ENCODE measurements around the gene ARHGAP6.
"Not testable (repeated sequence)": the region's sequence is repeated elsewhere in the genome, so short reads cannot be mapped to it uniquely, and the experiment has no call there.

The ARHGAP6 gene

DNA sequence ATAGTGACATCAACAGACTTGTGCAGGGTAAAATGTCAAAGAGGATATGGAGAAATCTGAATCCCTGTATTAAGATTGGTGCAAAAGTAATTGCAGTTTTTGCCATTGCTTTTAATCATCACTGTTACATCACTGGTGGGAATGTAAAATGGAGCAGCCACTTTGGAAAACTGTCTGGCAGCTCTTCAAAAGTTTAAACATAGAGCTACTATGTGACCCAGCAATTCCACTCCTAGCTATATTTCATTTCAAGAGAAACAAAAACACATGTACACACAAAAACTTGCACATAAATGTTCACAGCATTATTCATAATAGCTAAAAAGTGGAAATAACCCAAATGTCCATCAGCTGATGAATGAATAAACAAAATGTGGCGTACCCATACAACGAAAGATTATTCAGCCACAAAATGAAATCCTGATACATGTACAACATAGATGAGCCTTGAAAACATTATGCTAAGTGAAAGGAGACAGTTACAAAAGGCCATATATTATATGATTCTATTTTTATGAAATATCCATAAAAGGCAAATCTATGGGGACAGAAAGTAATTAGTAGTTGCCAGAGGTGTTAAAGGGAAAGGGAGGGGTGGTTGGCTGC is 266.1 kb downstream of the ARHGAP6 start:
- DNase-seq (ENCODE audit: low read depth, low spot score) = no peak

- DNase-seq (ENCODE audit: low read depth, low spot score) = no peak
These were observed 266.9 kb downstream of the ARHGAP6 start for GRCh38 chrX:11398785-11399184.

DNA sequence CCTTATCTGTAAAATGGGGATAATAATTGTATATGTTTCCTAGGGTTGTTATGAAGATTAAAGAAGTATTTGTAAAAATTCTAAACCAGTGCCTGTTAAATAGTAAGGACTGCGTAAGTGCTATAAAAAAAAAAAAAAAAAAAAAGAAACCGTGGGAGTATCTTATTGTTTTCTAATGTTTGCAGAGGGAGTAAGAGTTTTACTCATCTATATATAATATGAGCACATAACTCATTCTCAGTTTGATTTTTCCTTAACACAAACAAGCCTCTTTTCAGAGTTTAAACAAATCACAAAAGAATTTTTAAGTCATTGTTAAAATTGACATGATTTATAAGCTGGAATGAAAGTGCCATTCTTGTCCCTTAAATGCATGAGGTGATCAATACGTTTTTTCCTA is 267.6 kb downstream of the ARHGAP6 start:
- no peak for DNase-seq (ENCODE audit: low read depth, low spot score)

DNA sequence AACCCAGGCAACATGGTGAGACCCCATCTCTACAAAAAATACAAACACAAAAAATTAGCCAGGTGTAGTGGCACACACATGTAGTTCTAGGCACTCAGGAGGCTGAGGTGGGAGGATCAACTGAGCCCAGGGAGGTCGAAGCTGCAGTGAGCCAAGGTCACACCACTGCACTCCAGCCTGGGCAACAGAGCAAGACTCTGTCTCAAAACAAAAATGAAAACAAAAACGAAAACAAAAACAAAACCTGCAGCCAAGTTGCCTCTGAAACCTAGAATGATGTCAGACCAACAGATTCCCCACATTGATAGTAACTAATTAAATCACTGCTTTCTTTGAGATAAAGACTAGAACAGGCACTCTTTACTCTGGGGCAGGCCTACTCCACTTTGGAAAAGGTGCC is 268.0 kb downstream of the ARHGAP6 start:
- DNase-seq (ENCODE audit: low read depth, low spot score) = no peak

DNA sequence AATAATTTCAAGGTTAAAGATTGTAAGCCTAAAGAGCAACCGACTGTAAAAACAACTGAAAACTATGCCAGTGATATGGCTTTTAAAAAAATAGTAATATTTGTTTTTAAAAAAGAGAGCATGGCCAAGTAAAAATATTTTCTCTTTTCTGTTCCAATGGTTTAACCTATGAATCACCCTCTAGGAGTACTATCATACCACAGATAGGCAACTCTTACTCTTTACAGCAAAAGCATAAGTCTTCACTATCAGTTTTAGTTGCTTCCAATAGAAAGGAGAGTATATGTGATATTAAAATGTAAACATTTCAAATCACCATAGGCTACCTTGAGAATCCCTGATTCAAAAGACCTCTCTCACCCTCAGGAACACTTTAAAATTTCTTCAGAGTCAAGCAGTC is 269.9 kb downstream of the ARHGAP6 start:
- no peak for DNase-seq (ENCODE audit: low read depth, low spot score)

- no peak for DNase-seq (ENCODE audit: low read depth, low spot score)
These were observed 271.6 kb downstream of the ARHGAP6 start for GRCh38 chrX:11393949-11394654.

DNA sequence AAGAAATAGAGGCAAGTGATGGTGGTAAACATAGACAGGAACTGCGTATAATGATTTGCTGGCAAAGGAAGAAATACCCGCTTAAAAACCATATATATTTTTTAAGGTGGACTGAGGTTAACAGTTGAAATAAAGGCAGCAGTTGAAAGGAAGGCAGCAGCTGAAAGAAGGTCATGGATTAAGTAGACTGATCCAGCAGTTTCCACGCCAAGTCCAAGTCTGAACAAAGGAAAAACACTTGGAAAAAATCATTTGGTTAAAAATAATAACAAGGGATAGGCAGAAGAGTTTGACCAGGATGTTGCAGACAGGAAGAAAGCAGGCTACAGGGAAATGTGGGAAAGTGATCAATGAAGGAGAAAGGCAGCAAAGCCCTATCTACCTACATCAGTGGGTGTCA is 278.9 kb downstream of the ARHGAP6 start:
- DNase-seq (ENCODE audit: low read depth, low spot score) = no peak

- DNase-seq (ENCODE audit: low read depth, low spot score) = no peak
These were observed 279.7 kb downstream of the ARHGAP6 start for GRCh38 chrX:11386001-11386523.

GRCh38 chrX:11382930-11383329 is 282.8 kb downstream of the ARHGAP6 start:
- no peak for DNase-seq (ENCODE audit: low read depth, low spot score)

GRCh38 chrX:11381464-11381863 is 284.3 kb downstream of the ARHGAP6 start:
- DNase-seq (ENCODE audit: low read depth, low spot score) = no peak

- no peak for DNase-seq (ENCODE audit: low read depth, low spot score)
These were observed 285.4 kb downstream of the ARHGAP6 start for GRCh38 chrX:11380187-11380844.

GRCh38 chrX:11376163-11376562 is 289.6 kb downstream of the ARHGAP6 start:
- DNase-seq (ENCODE audit: low read depth, low spot score) = no peak

DNA sequence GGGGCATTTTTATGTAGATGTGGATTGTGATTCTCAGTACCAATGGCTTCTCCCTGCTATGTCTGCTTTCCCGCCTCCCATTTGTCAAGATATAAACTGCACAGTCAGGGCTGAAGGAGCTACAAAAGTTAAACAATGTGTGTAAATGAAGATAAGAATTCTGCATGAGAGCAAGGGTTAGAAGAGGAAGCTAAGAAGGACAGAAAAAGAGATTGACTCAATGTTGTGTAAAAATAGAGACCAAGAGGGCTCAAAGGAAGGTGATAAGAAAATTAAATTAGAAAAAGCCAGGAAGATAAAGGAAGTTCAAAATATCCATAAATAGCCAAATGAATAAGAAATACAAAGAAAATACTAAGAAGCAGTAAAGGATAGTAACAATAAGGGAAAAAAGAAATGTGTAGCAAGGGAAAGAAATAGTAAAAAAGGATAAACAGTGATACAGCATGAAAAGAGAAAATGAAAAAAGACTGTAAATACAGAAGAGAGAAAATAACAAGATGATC is 290.1 kb downstream of the ARHGAP6 start:
- DNase-seq (ENCODE audit: low read depth, low spot score) = no peak

DNA sequence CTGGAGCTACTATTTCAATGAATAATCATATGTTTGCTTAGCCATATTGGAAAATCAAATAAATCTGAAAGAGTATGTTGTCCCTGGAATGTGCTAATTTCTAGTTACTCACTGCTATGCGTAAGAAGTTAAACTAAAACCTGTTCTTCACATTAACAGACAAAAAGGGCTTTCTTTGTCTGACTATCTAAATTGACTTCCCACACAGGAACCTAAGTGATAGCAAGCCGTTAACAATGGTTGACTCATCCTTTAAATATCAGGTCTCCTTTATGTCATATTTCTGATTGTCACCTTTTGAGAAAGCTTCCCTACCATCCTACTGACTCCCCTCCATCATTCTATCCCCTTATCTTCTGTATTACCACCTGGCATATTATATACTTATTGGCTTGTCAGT is 291.1 kb downstream of the ARHGAP6 start:
- no peak for DNase-seq (ENCODE audit: low read depth, low spot score)

DNA sequence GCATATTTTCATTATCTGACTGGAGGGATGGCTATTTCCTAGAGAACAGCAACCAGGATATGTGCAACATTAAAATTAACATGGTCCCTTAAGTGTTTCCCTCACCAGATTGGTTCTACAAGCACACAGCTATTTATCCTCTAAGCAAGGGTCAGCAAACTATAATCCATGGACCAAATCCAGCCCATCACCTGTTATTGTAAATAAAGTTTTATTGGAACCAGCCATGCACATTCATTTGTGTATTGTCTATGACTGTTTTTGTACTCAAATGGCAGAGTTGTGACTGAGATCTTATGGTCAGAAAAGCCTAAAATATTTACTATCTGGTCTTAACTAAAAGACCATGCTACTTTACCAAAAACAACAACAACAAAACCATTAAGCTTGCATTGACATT is 294.6 kb downstream of the ARHGAP6 start:
- no peak for DNase-seq (ENCODE audit: low read depth, low spot score)

- no peak for DNase-seq (ENCODE audit: low read depth, low spot score)
These were observed 297.9 kb downstream of the ARHGAP6 start for GRCh38 chrX:11367609-11368430.

DNA sequence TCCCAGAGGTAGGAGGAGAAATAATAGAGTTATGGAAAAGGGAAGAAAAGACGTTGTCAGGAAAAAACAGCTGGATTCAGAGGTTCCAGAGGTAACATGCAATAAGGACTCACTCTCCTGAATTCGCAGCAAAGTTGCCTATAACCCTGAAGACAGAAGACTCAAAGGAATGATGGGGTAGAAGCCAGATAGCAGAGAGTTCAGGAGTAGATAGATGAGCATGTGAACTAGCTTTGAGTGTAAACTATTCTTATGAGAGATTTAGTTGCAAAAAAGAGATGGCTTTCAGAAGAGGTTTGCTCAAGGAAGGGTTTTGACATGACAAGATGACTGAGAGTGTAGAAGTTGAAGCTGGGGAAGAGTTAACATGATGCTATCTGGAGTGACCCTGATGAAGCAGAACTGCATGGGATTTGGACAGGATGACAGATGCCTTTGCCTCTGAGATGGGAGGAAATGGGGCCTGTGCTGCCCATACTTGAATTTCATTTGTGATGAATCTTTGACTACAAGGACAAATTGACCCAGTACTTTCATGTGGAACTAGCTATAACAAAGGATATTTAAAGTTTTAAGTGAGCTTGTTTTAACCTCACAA is 298.6 kb downstream of the ARHGAP6 start:
- DNase-seq (ENCODE audit: low read depth, low spot score) = no peak

- DNase-seq (ENCODE audit: low read depth, low spot score) = no peak
These were observed 300.3 kb downstream of the ARHGAP6 start for GRCh38 chrX:11365426-11365825.

DNA sequence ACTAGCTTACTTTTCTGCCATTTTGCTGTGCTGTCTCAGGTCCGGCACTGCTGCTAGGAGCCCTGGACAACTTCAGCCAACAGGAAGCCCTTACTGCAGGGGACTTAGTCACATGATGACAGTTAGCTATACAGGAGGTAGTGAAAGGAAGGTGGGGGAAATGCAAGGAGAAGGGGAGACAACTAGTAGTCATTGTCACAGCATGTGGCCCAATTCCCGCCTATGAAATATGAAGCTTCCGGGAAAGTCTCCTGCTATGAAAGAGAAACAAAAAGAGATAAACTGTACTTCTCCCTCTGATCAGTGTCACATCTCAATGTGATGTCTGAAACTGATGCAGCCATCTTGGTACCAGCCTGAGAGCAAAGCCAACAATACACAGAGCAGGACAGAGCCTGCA is 300.9 kb downstream of the ARHGAP6 start:
- DNase-seq (ENCODE audit: low read depth, low spot score) = no peak

GRCh38 chrX:11363825-11364224 is 301.9 kb downstream of the ARHGAP6 start:
- DNase-seq (ENCODE audit: low read depth, low spot score) = not testable (repeated sequence)

DNA sequence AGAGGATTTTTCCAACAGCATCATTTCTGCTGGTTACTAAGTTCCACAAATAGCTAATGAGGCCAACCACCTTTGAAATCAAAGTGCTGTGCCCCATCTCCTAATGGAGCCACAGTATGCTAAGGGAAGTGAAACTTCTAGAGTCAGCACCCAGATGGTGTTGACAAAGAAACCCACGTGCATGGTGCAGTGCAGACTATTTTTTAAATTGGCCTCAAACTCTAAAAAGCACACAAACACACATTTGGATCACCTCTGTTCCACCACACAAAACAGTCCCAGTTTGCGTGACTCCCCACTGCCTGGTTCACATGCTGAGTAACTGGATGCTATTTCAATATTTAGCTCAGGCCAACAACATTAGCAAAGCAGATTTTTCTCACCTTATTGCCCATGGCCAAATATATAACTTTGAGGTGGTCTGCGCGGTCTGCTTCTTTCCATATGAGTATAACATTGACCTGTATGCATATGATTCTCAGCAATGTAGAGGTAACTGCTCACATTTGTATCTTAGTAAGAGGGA is 302.6 kb downstream of the ARHGAP6 start:
- no peak for DNase-seq (ENCODE audit: low read depth, low spot score)
